Measurements from ENCODE around the gene SPCS2. TPM values are rescaled to one million over a fixed set of nuclear protein-coding genes. Genes with fewer than 3 reads are reported as not detected.
A peak's percentile ranks its signal among the peaks of the same experiment; 100 is the strongest.

The SPCS2 gene
- total and polyA plus RNA-seq, 2 donors (not counting 3 experiments of a cell fraction or from before 2014, with no cell fraction given): 88.9 to 140 TPM

- no peaks in the 10 kb centered on the region for H4K20me1 ChIP-seq (replicated peaks; ENCODE audit: control insufficient read depth, extremely low read depth, insufficient read depth, low read length)
- H2AFZ ChIP-seq (ENCODE audit: low read depth, low read length): no peak overlapping the region
- no peak overlapping the region for H3K9ac ChIP-seq (replicated peaks; ENCODE audit: extremely low read depth, insufficient read depth, low read length)
- intact Hi-C loops (cut with micrococcal nuclease): no loop called here
- H3K79me2 ChIP-seq (ENCODE audit: control insufficient read depth, insufficient read depth, low read length): no peaks in the 10 kb centered on the region
- H3K36me3 ChIP-seq (ENCODE audit: control insufficient read depth in 2 of 2, extremely low read depth in 1 of 2, insufficient read depth in 2 of 2, low read length in 2 of 2): peaks cover 2% of the 10 kb centered on the region in 2 experiments
- FAIRE-seq (no peak), DNase-seq (ENCODE audit: low read depth, low spot score) (no peak)
- H3K4me3 ChIP-seq (replicated peaks in 1 of 3; ENCODE audit: insufficient read depth in 1 of 3, low read depth in 1 of 3, low read length in 3 of 3): no peak overlapping the region
- no peaks in the 10 kb centered on the region for H3K27me3 ChIP-seq (ENCODE audit: control insufficient read depth in 2 of 2, insufficient read depth in 2 of 2, low read length in 2 of 2)
- POLR2A ChIA-PET: no interaction called here
- no peak for TF ChIP-seq MAX (IDR thresholded peaks at IDR 0.05; ENCODE audit: insufficient read depth, insufficient read length)
- no peak for TF ChIP-seq POLR2A (IDR thresholded peaks at IDR 0.05; ENCODE audit: low read depth, low read length)
- TF ChIP-seq EZH2 (IDR thresholded peaks at IDR 0.05; ENCODE audit: borderline replicate concordance, low read depth, low read length, severe bottlenecking): no peak
- no peak overlapping the region for H3K4me2 ChIP-seq (ENCODE audit: insufficient read depth, low read length)
- H3K4me1 ChIP-seq (ENCODE audit: control insufficient read depth, extremely low read depth, insufficient read depth, low read length): peaks cover 11% of the 10 kb centered on the region
- CTCF ChIA-PET: no interaction called here
- no TSS peak for BruUV-seq (replicated peaks)
- dilution Hi-C loops (cut with MboI; ENCODE audit: extremely low pct_ligation_motif_present, low sequenced_read_pairs): loop anchor here (25.0 kb wide), 1 partner anchor 110 kb away; no protein-coding TSS in a partner anchor
- no peaks in the 10 kb centered on the region for H3K9me1 ChIP-seq (replicated peaks; ENCODE audit: control insufficient read depth, extremely low read depth, insufficient read depth, low read length)
- H3K9me3 ChIP-seq (replicated peaks; ENCODE audit: control insufficient read depth, insufficient read depth, low read length): no peaks in the 10 kb centered on the region
- no peak overlapping the region for H3K27ac ChIP-seq (ENCODE audit: insufficient read depth, low read depth, low read length)
Observed at GRCh38 chr11:74902342-74902741, 46.7 kb upstream of the SPCS2 start.

GRCh38 chr11:74905326-74905725 lies 43.7 kb upstream of the SPCS2 start:
- intact Hi-C loops (cut with micrococcal nuclease) (no loop called here), dilution Hi-C loops (cut with MboI; ENCODE audit: extremely low pct_ligation_motif_present, low sequenced_read_pairs) (loop anchor here (25.0 kb wide), 1 partner anchor 107 kb away; no protein-coding TSS in a partner anchor)
- Histone ChIP-seq H4K20me1 (replicated peaks; ENCODE audit: control insufficient read depth, extremely low read depth, insufficient read depth, low read length) (no peaks in the 10 kb centered on the region), H3K9me1 (replicated peaks; ENCODE audit: control insufficient read depth, extremely low read depth, insufficient read depth, low read length) (no peaks in the 10 kb centered on the region), H3K4me3 (replicated peaks in 1 of 3; ENCODE audit: insufficient read depth in 1 of 3, low read depth in 1 of 3, low read length in 3 of 3) (no peak overlapping the region), H3K27me3 (ENCODE audit: control insufficient read depth in 2 of 2, insufficient read depth in 2 of 2, low read length in 2 of 2) (no peaks in the 10 kb centered on the region), H3K4me2 (ENCODE audit: insufficient read depth, low read length) (peak overlapping the region; percentile 20), H3K36me3 (ENCODE audit: control insufficient read depth in 2 of 2, extremely low read depth in 1 of 2, insufficient read depth in 2 of 2, low read length in 2 of 2) (peaks cover 2% of the 10 kb centered on the region in 2 experiments), H3K27ac (ENCODE audit: insufficient read depth, low read depth, low read length) (no peak overlapping the region), H3K4me1 (ENCODE audit: control insufficient read depth, extremely low read depth, insufficient read depth, low read length) (peaks cover 11% of the 10 kb centered on the region), H3K79me2 (ENCODE audit: control insufficient read depth, insufficient read depth, low read length) (no peaks in the 10 kb centered on the region), H3K9ac (replicated peaks; ENCODE audit: extremely low read depth, insufficient read depth, low read length) (no peak overlapping the region), H2AFZ (ENCODE audit: low read depth, low read length) (no peak overlapping the region), H3K9me3 (replicated peaks; ENCODE audit: control insufficient read depth, insufficient read depth, low read length) (no peaks in the 10 kb centered on the region)
- TF ChIP-seq GATA2 (IDR thresholded peaks at IDR 0.05; ENCODE audit: insufficient read depth, insufficient read length, low read depth, low read length) (peak; percentile 76), CTCF (IDR thresholded peaks at IDR 0.05; ENCODE audit: extremely low read depth in 1 of 2, insufficient read depth in 1 of 2, low read depth in 1 of 2, low read length in 2 of 2) (no peak)
- CTCF ChIA-PET: interaction anchor here (0.9 to 1.1 kb wide), 4 partner anchors 24 to 203 kb away, joined by 3 read pairs; no protein-coding TSS in a partner anchor
- peak; percentile 54 for DNase-seq (ENCODE audit: low read depth, low spot score)
- FAIRE-seq: peak; percentile 18
- POLR2A ChIA-PET: no interaction called here
- no TSS peak for BruUV-seq (replicated peaks)
